ENCODE results near the gene ARMC7. TPM values are rescaled to one million over a fixed set of nuclear protein-coding genes. Genes with fewer than 3 reads are reported as not detected.

The ARMC7 gene
- total and polyA plus RNA-seq, 2 of the 13 experiments (the other 11 are each of a cell fraction or from before 2014, with no cell fraction given), result 3.9 to 4.2 TPM

GRCh38 chr17:75087558-75088453 is 22.0 kb upstream of the ARMC7 start, which contains the start of gene SLC16A5 (continued):
- no peak for TF ChIP-seq TIGD3 (CRISPR knock-in tag; IDR thresholded peaks at IDR 0.05; ENCODE audit: borderline replicate concordance)
- TF ChIP-seq ZNF138 (CRISPR knock-in tag; IDR thresholded peaks at IDR 0.05; ENCODE audit: low read depth), result no peak
- TF ChIP-seq RBAK (CRISPR knock-in tag; IDR thresholded peaks at IDR 0.05), result no peak
- no peak for TF ChIP-seq ZSCAN30 (CRISPR knock-in tag; IDR thresholded peaks at IDR 0.05)
- no peak for TF ChIP-seq ZNF34 (CRISPR knock-in tag; IDR thresholded peaks at IDR 0.05; ENCODE audit: borderline replicate concordance)
- TF ChIP-seq FOXA1 (IDR thresholded peaks at IDR 0.05), result no peak
- no peak for TF ChIP-seq FOXA1 (CRISPR knock-in tag; IDR thresholded peaks at IDR 0.05)
- TF ChIP-seq ZSCAN29 (CRISPR knock-in tag; conservative IDR thresholded peaks at IDR 0.05), result no peak
- TF ChIP-seq PHF20 (CRISPR knock-in tag; IDR thresholded peaks at IDR 0.05), result 0 out of 2 replicates have a peak, but pooled peaks have one; percentile 39
- TF ChIP-seq ZNF124 (CRISPR knock-in tag; IDR thresholded peaks at IDR 0.05), result no peak
- TF ChIP-seq ARID5B (CRISPR knock-in tag; IDR thresholded peaks at IDR 0.05), result peak; percentile 77; the same call in 1 of the 2 replicates
- peak; percentile 55; the same call in 1 of the 2 replicates for TF ChIP-seq PAXIP1 (CRISPR knock-in tag; conservative IDR thresholded peaks at IDR 0.05)
- no peak for TF ChIP-seq TFDP1 (CRISPR knock-in tag; IDR thresholded peaks at IDR 0.05; ENCODE audit: borderline replicate concordance)
- TF ChIP-seq GATA4 (IDR thresholded peaks at IDR 0.05; ENCODE audit: borderline replicate concordance, low read depth), result peak; percentile 41; the same call in 1 of the 2 replicates
- no peak; the same call in none of the 2 replicates for TF ChIP-seq ZNF441 (CRISPR knock-in tag; IDR thresholded peaks at IDR 0.05; ENCODE audit: borderline replicate concordance)
- no peak; the same call in 1 of the 2 replicates for TF ChIP-seq CSRNP1 (CRISPR knock-in tag; IDR thresholded peaks at IDR 0.05)
- no peak for TF ChIP-seq SIN3A (IDR thresholded peaks at IDR 0.05; ENCODE audit: borderline replicate concordance, low read depth, low read length)
